ENCODE measurements around the gene CPSF4.

Gene CPSF4

DNA sequence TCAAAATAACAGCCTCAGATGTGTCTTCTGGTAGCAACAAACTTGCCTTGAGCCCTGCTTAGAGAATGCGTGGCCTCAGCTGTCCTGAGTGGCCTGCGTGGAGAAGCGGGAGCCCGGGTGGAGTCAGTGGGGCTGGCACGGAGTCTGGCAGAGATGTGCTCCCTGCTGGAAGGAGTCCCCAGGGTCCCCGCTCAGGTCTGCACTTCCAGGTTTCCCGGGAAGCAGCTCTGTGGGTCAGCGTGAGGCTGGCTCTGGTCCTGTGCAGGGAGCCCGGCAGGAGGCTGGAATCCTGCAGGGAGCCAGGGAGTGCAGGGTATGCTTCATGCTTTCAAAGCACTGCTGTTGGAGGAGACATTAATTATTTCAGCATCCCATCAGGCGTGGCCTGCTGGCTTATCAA, 10.1 kb downstream of the CPSF4 start:
- DNase-seq (ENCODE audit: low read depth, low spot score) = no peak

DNA sequence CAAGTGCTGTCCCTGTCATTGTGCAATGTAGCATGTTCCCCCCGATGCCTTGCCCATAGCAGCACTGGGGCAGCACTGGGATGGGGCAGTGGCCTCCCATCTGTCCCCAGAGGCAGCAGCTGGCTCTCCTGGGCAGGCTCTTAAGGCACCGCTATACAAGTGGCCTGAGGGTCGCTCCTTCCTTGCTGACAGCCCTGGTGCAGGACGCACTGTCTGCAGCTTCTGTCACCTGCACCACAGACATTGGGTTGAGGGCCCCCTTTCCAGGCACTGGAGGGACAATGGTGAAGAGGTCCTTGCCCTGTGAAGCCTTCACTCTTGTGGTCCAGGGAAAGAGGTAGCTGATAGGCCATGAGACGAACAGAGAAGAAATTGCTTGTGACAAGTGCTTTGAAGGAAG, 10.6 kb downstream of the CPSF4 start:
- DNase-seq (ENCODE audit: low read depth, low spot score) = no peak

GRCh38 chr7:99451936-99452335, 13.2 kb downstream of the CPSF4 start:
- DNase-seq (ENCODE audit: low read depth, low spot score) = no peak

DNA sequence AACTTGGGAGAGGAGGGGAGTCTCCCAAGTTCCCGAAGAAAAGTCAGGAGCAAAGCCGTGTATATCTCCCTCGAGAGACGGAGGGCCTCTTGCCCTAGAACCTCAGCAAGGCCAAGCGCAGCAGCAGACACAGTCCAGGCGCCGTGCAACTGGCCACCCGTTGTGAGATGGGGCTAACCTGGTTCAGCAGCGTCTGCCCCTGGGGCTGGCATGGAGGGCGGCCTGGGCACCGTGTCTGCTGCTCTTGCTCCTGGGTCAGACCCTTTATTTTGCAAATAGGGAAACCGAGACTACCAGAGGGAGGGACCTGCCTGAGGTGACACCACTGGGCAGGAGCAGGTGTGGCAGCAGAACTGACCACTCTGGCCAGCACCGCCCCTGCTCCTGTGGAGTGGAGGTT, 13.8 kb downstream of the CPSF4 start:
- no peak for DNase-seq (ENCODE audit: low read depth, low spot score)

DNA sequence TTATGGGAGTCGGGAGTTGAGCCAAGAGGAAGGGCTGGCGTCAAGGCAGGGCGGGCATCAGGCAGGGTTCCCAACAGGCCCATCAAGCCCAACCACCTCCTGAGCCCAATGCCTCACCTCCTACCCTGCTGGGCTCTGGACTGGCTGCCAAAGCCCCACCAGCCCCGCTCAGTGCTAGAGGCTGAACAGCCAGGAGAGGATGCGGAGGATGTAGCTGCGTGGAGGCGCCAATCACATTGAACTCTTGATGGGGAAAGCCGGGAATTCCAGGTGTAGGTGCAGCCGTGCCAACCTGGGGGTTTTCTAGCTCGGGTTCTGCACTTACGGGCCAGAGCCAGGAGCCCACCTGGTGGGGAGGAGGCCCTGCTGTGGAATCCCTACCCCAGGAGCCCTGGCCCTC, 14.4 kb downstream of the CPSF4 start:
- DNase-seq (ENCODE audit: low read depth, low spot score) = no peak

- DNase-seq (ENCODE audit: low read depth, low spot score) = no peak
These were observed 17.1 kb downstream of the CPSF4 start for GRCh38 chr7:99455874-99456273.

- DNase-seq (ENCODE audit: low read depth, low spot score) = no peak
These were observed 17.5 kb downstream of the CPSF4 start for GRCh38 chr7:99456288-99456687.

GRCh38 chr7:99457050-99457649, 18.4 kb downstream of the CPSF4 start:
- no peak for DNase-seq (ENCODE audit: low read depth, low spot score)

GRCh38 chr7:99457650-99458493, 19.1 kb downstream of the CPSF4 start:
- no peak for DNase-seq (ENCODE audit: low read depth, low spot score)

DNA sequence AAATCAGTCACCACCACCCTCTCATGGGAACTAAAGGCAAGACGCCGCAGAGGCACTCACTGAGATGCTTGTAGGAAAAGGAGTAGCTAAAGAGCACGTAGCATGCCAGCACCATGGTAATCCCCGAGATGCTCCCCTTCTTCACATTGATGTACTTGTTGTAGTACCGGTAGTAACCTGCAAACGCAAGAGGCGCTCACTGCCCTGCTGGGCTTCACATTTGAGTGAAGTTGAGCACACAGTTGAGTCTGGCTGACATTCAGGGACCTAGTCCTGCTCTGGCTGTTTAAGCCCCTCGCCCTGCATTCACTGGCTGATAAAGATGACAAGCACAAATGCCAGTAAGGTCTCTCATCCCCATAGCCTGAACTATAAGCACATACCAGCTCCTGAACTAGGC, 20.3 kb downstream of the CPSF4 start:
- DNase-seq (ENCODE audit: low read depth, low spot score) = no peak

DNA sequence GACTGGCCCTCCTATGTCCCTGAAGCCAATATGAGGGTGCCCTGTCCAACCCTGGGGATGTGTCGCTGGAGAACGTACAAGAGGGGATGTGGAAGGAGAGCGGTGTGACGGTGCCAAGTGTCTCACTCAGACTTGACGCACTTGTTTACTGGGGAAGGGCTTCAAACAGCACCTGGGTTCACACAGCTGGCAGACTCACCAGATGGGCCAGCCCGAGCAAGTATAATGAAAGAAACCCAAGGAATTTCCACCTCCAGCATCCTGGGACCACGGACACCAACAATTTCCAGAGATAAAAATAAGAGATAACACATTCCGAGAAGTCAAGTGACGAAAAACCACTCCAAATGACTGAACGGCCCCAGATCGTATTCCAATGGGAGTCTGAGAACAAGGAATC, 21.9 kb downstream of the CPSF4 start:
- DNase-seq (ENCODE audit: low read depth, low spot score) = no peak

DNA sequence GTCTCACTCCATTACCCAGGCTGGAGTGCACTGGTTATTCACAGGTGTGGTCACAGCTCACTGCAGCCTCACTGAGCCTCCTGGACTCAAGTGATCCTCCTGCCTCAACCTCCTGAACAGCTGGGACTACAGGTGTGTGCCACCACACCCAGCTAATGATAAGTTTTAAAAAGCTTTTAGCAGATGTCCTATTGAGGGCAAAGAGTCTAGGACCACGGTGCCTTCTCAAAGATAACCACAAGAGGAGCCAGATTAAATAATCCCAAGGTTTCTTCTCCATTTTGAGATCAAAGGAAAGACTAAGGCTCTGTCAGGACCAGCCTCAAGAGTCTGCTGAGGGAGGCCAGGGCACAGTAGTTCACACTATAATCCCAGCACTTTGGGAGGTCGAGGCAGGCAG, 22.5 kb downstream of the CPSF4 start:
- DNase-seq (ENCODE audit: low read depth, low spot score) = no peak

- no peak for DNase-seq (ENCODE audit: low read depth, low spot score)
These were observed 26.7 kb downstream of the CPSF4 start for GRCh38 chr7:99465421-99465768.

DNA sequence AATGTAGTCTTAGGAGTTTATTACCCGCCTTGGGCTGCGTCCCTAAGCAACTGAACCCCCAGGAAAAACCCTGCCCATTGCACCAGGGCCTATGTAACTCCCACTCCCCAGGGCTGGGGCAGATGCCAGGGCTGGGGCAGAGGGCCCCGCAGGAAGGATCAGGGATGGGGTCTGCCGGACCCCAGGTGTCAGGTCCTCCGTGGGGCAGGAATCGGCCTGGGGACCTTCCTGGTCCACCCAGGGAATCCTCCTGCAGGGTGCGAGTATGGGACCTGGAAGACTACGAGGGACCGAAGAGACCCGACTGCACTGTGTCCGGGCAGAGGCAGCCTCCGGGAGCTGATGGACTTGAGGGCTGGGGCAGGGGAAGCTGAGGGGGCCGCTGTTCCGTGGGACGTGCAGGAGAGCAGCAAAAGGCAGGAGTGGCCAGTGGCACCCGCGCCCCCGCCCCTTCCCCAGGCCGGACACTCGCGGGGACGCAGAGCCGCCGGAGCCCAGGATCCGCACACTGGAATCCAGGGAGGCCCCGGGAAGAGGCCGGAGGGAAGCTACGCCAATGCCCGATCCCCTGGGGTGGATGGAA, 29.7 kb downstream of the CPSF4 start:
- no peak for DNase-seq (ENCODE audit: low read depth, low spot score)

DNA sequence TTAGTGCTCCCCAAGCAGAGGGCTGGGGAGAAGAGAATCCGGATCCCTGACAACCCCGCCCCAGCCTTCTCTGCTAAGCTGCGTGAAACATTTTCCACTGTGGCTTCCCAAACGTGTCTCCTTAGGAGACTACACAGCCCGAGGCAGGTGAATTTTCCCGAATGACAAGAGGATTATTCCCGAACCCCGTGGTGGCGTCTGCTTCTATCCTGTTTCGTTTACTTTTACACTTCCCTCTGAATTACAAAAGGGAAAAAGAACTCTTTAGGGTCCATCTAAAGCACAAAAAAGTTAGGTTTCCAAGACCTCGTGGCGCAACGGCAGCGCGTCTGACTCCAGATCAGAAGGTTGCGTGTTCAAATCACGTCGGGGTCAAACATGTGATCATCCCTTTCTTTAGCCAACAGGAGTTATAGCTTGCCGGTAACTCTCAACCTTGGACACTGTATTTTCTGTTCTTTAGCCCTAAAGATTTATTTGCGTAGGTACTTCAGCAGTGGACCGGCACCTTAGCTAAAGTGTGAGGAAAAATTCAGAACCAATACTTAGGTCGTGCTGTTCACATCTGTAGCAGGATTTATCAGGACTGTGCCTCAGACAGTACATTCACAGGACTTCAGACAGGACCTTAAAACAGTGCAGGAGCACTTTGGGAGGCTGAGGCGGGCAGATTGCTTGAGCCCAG, 30.8 kb downstream of the CPSF4 start:
- no peak for DNase-seq (ENCODE audit: low read depth, low spot score)

GRCh38 chr7:99472561-99473314, 34.0 kb downstream of the CPSF4 start, which contains the start of gene ZNF789:
Gene ZNF789 (plus strand): TSS chr7:99472890. CDS start chr7:99476457, 3,567 bp downstream.
- peak; percentile 97 for DNase-seq (ENCODE audit: low read depth, low spot score)

DNA sequence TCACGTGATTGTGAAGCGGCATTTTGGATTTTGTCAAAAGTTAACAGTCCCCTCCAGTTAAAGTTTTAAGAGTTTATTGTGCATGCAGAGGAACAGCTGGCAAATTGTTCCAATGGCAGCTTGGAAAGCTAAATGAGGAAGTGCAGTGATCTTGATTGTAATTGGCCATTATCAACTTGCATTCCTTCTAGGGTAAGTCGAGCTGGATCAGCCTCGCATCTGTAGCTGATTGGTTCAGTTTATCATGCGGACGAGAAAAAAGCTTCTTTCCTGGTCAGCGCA, 34.5 kb downstream of the CPSF4 start:
- no peak for DNase-seq (ENCODE audit: low read depth, low spot score)

DNA sequence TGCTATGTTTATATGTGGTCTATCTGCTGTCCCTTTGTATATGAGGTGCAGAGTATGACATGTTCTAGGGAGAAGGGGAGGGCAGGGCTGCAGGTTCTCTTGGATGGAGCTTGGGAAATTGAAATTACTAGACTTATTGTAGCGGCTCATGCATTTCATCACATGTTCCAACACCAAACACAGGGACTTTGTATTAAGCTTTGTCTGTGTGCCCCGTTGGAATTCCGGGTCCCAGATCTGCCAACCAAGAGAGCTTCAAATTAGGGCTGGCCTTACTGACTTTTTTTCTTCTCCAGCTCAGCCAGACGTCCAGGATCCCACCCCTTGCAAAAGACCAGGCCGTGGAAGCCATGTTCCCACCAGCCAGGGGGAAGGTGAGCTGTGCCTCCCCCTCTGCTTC, 37.4 kb downstream of the CPSF4 start:
- DNase-seq (ENCODE audit: low read depth, low spot score) = no peak

DNA sequence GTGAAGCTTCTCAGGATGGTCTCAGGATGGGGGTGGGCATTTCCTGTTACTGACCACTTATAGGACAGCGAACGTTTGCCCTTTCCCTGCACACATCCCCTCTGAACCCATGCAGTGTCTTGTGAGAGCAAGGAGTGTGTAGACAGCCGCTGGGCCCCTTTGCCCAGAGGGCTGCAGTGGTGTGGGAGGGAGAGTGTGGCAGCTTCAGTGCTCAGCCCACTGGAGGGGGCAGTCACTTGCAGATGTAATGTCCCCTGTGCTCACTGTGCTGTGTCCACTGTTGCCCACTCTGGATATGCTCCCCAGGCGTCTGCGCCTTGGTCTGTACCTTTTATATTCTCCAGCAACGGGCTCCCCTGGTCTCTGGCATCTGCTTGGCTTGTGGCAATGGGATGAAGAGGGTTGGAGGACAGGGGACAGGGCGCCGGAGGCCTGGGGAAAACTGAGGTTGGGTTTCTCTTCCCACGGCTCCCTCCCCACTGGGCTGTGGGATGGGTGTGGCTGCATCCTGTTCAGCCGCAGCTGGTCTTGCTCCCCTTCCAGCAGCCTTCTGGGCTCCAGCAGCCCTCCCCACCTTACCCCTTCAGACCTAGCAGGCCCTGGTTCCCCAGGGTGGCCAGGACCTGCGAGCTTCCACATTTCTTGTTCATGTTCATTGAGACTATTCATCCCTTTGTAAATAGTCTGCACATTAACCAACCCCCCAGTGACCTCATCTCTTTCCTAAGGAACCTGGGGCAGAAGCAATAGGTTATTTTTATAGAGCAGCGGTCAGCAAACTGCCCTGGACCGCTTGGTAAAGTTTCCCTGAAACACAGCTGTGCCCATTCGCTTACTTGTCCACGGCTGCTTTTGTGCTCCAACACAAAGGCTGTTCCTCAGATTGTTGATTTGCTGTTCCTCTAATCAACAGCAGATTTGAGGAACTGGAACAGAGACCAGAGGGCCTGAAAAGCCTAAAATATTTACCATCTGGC, 40.0 kb downstream of the CPSF4 start:
- no peak for DNase-seq (ENCODE audit: low read depth, low spot score)

DNA sequence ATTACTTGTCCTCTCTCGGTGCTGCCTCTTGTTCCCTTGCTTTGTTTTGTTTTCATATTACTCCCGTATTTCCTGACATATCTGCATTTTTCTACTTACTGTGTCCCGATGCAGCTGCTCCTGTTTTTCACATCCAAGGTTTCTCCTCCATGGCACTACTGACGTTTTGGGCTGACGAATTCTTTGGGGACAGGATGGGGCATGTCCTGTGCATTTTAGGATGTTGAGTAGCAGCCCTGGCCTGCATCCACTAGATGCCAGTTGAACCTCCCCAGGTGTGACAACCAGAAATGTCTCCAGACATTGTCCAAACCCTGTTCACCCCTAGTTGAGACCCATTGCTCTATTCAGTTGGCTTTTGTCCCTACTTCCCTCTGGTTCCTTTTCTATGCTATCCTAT, 46.4 kb downstream of the CPSF4 start:
- DNase-seq (ENCODE audit: low read depth, low spot score) = no peak

GRCh38 chr7:99489235-99489634, 50.5 kb downstream of the CPSF4 start:
- DNase-seq (ENCODE audit: low read depth, low spot score) = no peak
